Midbrain (tissue), 1 donor: ENCODE measurements around the gene ZNF184.
"Not testable (repeated sequence)": the region's sequence is repeated elsewhere in the genome, so short reads cannot be mapped to it uniquely, and the experiment has no call there.

Experiments used
- DNase-seq: peaks from one replicate; lab custom pipeline; 2025; lab: John Stamatoyannopoulos, UW

Gene ZNF184

DNA sequence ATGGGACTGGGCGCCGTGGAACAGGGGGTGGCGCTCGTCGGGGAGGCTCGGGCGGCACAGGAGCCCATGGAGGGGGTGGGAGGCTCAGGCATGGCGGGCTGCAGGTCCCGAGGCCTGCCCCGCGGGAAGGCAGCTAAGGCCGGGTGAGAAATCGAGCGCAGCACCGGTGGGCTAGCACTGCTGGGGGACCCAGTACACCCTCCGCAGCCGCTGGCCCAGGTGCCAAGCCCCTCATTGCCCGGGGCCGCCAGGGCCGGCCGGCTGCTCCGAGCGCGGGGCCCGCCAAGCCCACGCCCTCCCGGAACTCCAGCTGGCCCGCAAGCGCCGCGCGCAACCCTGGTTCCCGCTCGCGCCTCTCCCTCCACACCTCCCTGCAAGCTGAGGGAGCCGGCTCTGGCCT lies 48.1 kb downstream of the ZNF184 start:
- not testable (repeated sequence) for DNase-seq

DNA sequence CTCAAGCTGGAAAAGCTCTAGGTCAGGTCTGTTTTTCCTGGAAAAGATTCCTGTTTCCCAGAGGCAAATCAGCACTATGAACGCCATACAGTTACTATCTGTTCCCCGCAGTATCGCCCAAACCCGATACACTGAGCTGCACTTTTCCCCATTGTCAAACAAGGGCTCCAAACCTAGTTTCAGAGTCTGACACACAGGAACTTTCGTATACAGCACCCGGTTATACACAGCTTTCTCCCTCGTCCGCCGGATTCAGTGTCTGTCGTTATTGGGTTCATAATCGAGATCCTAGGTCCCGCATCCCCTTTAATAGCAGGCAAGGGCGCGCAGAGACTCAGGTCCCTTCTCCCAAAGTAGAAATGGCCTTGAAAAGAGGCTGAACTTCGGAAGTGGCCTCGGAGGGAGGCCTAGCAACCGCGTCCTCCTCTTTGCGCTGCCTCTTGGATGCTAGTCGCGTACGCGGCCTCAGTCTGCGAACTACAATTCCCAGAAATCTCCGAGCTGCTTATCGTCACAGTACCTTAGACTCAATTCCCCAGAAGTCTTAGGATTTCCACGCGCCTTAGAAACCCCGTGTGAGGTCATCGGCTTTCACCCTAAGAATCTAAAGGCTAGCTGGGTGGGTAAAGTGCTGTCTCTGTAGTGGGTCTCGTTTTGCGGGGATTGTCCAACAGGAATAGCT lies 50.1 kb downstream of the ZNF184 start:
- DNase-seq = peak; percentile 13

DNA sequence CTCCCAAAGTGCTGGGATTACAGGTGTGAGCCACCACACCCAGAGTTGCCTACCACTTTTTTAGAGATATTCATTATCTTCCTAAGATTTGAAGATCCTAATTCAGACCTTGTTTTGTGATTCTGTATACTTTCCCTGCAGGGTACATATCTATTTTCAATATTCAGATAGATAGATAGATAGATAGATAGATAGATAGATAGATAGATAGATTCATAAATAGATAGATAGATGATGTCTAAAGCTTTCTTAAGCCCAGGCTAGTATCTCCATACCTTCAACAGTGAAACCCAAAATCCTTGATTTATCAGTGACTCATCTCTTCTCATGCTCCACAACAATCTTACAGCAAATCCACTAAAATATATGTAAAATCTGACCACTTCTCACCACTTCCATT lies 53.5 kb downstream of the ZNF184 start:
- no peak for DNase-seq

DNA sequence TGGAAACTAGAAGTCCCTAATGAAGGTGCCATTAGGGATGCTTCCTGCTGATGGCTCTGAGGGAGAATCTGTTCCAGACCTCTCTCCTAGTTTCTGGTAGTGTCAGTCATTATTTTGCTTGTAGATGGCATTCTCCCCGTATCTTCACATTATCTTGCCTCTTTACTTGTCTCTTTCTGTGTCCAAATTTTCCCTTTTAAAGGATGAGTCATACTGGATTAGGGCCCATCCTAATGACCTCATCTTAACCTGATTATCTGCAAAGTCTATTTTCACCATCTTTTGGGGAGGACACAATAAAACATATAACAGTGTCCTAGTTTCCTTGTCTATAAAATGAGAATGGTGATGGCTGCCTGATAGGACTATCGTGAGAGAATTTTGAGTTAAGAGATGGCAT lies 57.0 kb downstream of the ZNF184 start:
- no peak for DNase-seq

- no peak for DNase-seq
These were observed 57.9 kb downstream of the ZNF184 start for GRCh38 chr6:27414996-27415395.

- no peak for DNase-seq
These were observed 58.6 kb downstream of the ZNF184 start for GRCh38 chr6:27414300-27414699.

GRCh38 chr6:27407153-27407814 lies 65.6 kb downstream of the ZNF184 start:
- no peak for DNase-seq

GRCh38 chr6:27406085-27406484 lies 66.8 kb downstream of the ZNF184 start:
- DNase-seq = no peak

- no peak for DNase-seq
These were observed 71.8 kb downstream of the ZNF184 start for GRCh38 chr6:27400877-27401642.
